IMR-90 (cell line): ENCODE measurements around the gene CGRRF1.

Source experiments
- MAFK ChIP-seq: IDR thresholded peaks from 2 replicates; pipeline ENCODE4 v1.6.1; 2012; ENCODE audit warnings: low read depth, low read length, improper control_type of control experiment
- RAD21 ChIP-seq: IDR thresholded peaks from 2 replicates; pipeline ENCODE4 v1.6.1; 2012; ENCODE audit warnings: low read length, improper control_type of control experiment
- SMC3 ChIP-seq: fragments of 150-350 bp; IDR thresholded peaks from 2 replicates; pipeline ENCODE4 v1.6.1; 2016; ENCODE audit warnings: low read depth, mild to moderate bottlenecking, antibody characterized with exemption, low read length, moderate library complexity
- USF2 ChIP-seq: fragments of 150-350 bp; IDR thresholded peaks from 2 replicates; pipeline ENCODE4 v1.6.1; 2017; ENCODE audit warnings: mild to moderate bottlenecking, antibody characterized with exemption, low read length, low read depth
- TF ChIP-seq, protein P1 (sequence below): conservative IDR thresholded peaks from 2 replicates; pipeline ENCODE4 v1.5.1; 2012; ENCODE audit warnings: mild to moderate bottlenecking, low read depth, low read length, improper control_type of control experiment

GRCh38 chr14:54582334-54582733, 72.6 kb downstream of the CGRRF1 start:
- TF ChIP-seq, protein P1, sequence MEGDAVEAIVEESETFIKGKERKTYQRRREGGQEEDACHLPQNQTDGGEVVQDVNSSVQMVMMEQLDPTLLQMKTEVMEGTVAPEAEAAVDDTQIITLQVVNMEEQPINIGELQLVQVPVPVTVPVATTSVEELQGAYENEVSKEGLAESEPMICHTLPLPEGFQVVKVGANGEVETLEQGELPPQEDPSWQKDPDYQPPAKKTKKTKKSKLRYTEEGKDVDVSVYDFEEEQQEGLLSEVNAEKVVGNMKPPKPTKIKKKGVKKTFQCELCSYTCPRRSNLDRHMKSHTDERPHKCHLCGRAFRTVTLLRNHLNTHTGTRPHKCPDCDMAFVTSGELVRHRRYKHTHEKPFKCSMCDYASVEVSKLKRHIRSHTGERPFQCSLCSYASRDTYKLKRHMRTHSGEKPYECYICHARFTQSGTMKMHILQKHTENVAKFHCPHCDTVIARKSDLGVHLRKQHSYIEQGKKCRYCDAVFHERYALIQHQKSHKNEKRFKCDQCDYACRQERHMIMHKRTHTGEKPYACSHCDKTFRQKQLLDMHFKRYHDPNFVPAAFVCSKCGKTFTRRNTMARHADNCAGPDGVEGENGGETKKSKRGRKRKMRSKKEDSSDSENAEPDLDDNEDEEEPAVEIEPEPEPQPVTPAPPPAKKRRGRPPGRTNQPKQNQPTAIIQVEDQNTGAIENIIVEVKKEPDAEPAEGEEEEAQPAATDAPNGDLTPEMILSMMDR = no peak
- TF ChIP-seq USF2 (no peak), MAFK (no peak), RAD21 (no peak), SMC3 (no peak)
